ENCODE results near the gene AGBL5. TPM values are rescaled to one million over a fixed set of nuclear protein-coding genes. Genes with fewer than 3 reads are reported as not detected.

AGBL5 gene
- total RNA-seq, 1 experiment from 2014 or later = 40.0 TPM

GRCh38 chr2:27025861-27026851 is 25.3 kb upstream of the AGBL5 start:
- Histone ChIP-seq H4K20me1 (ENCODE audit: insufficient read depth) (no peaks in the 10 kb centered on the region), H3K79me2 (ENCODE audit: insufficient read depth, low read length) (peaks cover 30% of the 10 kb centered on the region)
- BruUV-seq (replicated peaks) = TSS peak; percentile 52

More at GRCh38 chr2:27025861-27026851, 25.3 kb upstream of the AGBL5 start:
- ATAC-seq (no peak), DNase-seq (ENCODE audit: low read depth, low spot score) (no peak)
- TF ChIP-seq REST (IDR thresholded peaks at IDR 0.05; ENCODE audit: low read depth) (no peak), TCF7L2 (IDR thresholded peaks at IDR 0.05; ENCODE audit: borderline replicate concordance, extremely low read depth, insufficient read depth, insufficient read length) (no peak), ELF1 (IDR thresholded peaks at IDR 0.05; ENCODE audit: borderline replicate concordance, low read depth) (no peak), ZFX (IDR thresholded peaks at IDR 0.05) (no peak)
- Histone ChIP-seq H3K36me3 (ENCODE audit: control insufficient read depth in 1 of 2, insufficient read depth in 2 of 2, low read length in 2 of 2) (peaks cover 4 to 8% of the 10 kb centered on the region in 2 experiments; a peak in 2 of 4 replicates), H3K27ac (ENCODE audit: low read depth, low read length) (no peak overlapping the region), H3K9me2 (ENCODE audit: insufficient read depth) (no peaks in the 10 kb centered on the region), H3K4me1 (ENCODE audit: control insufficient read depth in 1 of 2, insufficient read depth in 2 of 2, low read length in 2 of 2) (peaks cover 12 to 32% of the 10 kb centered on the region in 2 experiments), H3K27me3 (ENCODE audit: insufficient read depth, low read length) (no peaks in the 10 kb centered on the region), H3K4me2 (ENCODE audit: low read length) (no peak overlapping the region), H3K9ac (ENCODE audit: low read length) (no peak overlapping the region), H3K4me3 (replicated peaks in 1 of 2; ENCODE audit: low read depth in 1 of 2, low read length in 2 of 2) (no peak overlapping the region), H3K9me3 (ENCODE audit: control insufficient read depth in 1 of 2, insufficient read depth in 1 of 2, low read depth in 1 of 2, low read length in 2 of 2) (no peaks in the 10 kb centered on the region), H2AFZ (ENCODE audit: low read depth, low read length, poor library complexity, severe bottlenecking) (no peak overlapping the region)
- CTCF ChIA-PET = no interaction called here
- RAD21 ChIA-PET (ENCODE audit: low non-redundant PET in 1 of 2, low total read pairs in 2 of 2, uncharacterized antibody in 2 of 2, unreplicated experiment in 2 of 2) = no interaction called here
- POLR2A ChIA-PET = no interaction called here
- intact Hi-C loops (cut with micrococcal nuclease) = no loop called here

Measured in HCT116 (cell line).